WTC11 (cell line): ENCODE data around the gene MACROD2. TPM values are rescaled to one million over a fixed set of nuclear protein-coding genes. Genes with fewer than 3 reads are reported as not detected.

Experiments used
- ATAC-seq: fragments of 200-7000 bp; cut with Tn5 transposase; 2 replicates; pipeline ENCODE4 v1.10.0; 2021; ENCODE audit warnings: mild to moderate bottlenecking, moderate library complexity
- CTCF ChIA-PET: fragments of 300-600 bp; sonication (Branson Sonifier 250); formaldehyde crosslinking; loops from one replicate; lab custom pipeline; 2021; ENCODE audit warnings: antibody characterized with exemption; lab: Charles Lee
- POLR2A ChIA-PET: fragments of 350-600 bp; sonication (Branson Sonifier 250); formaldehyde crosslinking; loops from one replicate; lab custom pipeline; 2021; ENCODE audit warnings: antibody characterized with exemption; lab: Charles Lee
- DNase-seq: peaks from one replicate; pipeline ENCODE4 v3.0.0; 2021; ENCODE audit warnings: low spot score
- H3K27ac Mint-ChIP-seq: 2 replicates; pipeline ENCODE4 v1.8.0; 2021; ENCODE audit warnings: mixed read lengths
- H3K27me3 Mint-ChIP-seq: 2 replicates; pipeline ENCODE4 v1.8.0; 2021; ENCODE audit warnings: low read depth, mild to moderate bottlenecking, moderate library complexity, mixed read lengths
- H3K36me3 Mint-ChIP-seq: 2 replicates; pipeline ENCODE4 v1.8.0; 2021; ENCODE audit warnings: mixed read lengths
- H3K4me1 Mint-ChIP-seq: 2 replicates; pipeline ENCODE4 v1.8.0; 2022; ENCODE audit warnings: mixed read lengths
- H3K4me3 Mint-ChIP-seq: 2 replicates; pipeline ENCODE4 v1.8.0; 2021; ENCODE audit warnings: mild to moderate bottlenecking, moderate library complexity, mixed read lengths
- H3K9me3 Mint-ChIP-seq: 2 replicates; pipeline ENCODE4 v1.8.0; 2021; ENCODE audit warnings: mixed read lengths
- CREB1 ChIP-seq: sonication (generic); formaldehyde crosslinking; IDR thresholded peaks from 2 replicates; pipeline ENCODE4 v1.8.0; 2023; ENCODE audit warnings: mild to moderate bottlenecking, missing genetic modification reagents
- ELF4 ChIP-seq: sonication (generic); formaldehyde crosslinking; IDR thresholded peaks from 2 replicates; pipeline ENCODE4 v1.8.1; 2022; ENCODE audit warnings: low read depth, mild to moderate bottlenecking, moderate library complexity, missing genetic modification reagents
- ESRRA ChIP-seq: sonication (generic); formaldehyde crosslinking; IDR thresholded peaks from 2 replicates; pipeline ENCODE4 v1.8.1; 2022; ENCODE audit warnings: mild to moderate bottlenecking, missing genetic modification reagents, borderline replicate concordance
- FOXJ3 ChIP-seq: sonication (generic); formaldehyde crosslinking; IDR thresholded peaks from 2 replicates; pipeline ENCODE4 v1.9.0; 2021; ENCODE audit warnings: missing genetic modification reagents, mild to moderate bottlenecking, borderline replicate concordance
- GRHL2 ChIP-seq: fragments of 250-450 bp; sonication (Bioruptor Pico); IDR thresholded peaks from 2 replicates; pipeline ENCODE4 v1.8.0; 2022; ENCODE audit warnings: mild to moderate bottlenecking, moderate library complexity; ENCODE audit not compliant: insufficient replicate concordance, severe bottlenecking
- IRF2 ChIP-seq: sonication (generic); formaldehyde crosslinking; IDR thresholded peaks from 2 replicates; pipeline ENCODE4 v1.8.0; 2022; ENCODE audit warnings: low read depth, missing genetic modification reagents, borderline replicate concordance
- MYBL2 ChIP-seq: sonication (generic); formaldehyde crosslinking; IDR thresholded peaks from 2 replicates; pipeline ENCODE4 v1.8.1; 2023; ENCODE audit warnings: mild to moderate bottlenecking, moderate library complexity, missing genetic modification reagents
- NR1H2 ChIP-seq: sonication (generic); formaldehyde crosslinking; IDR thresholded peaks from 2 replicates; pipeline ENCODE4 v1.9.0; 2021; ENCODE audit warnings: mild to moderate bottlenecking, moderate library complexity, missing genetic modification reagents
- NR3C1 ChIP-seq: sonication (generic); formaldehyde crosslinking; conservative IDR thresholded peaks from 2 replicates; pipeline ENCODE4 v1.8.1; 2023; ENCODE audit warnings: low read depth, mild to moderate bottlenecking, missing genetic modification reagents
- PRRX2 ChIP-seq: fragments of 250-450 bp; sonication (Bioruptor Pico); IDR thresholded peaks from 2 replicates; pipeline ENCODE4 v1.8.0; 2021; ENCODE audit warnings: mild to moderate bottlenecking
- TCF7 ChIP-seq: sonication (generic); formaldehyde crosslinking; IDR thresholded peaks from 2 replicates; pipeline ENCODE4 v1.8.0; 2022; ENCODE audit warnings: mild to moderate bottlenecking, low read depth, missing genetic modification reagents, moderate library complexity
- TEAD4 ChIP-seq: sonication (generic); formaldehyde crosslinking; IDR thresholded peaks from 2 replicates; pipeline ENCODE4 v1.8.0; 2022; ENCODE audit warnings: mild to moderate bottlenecking, missing genetic modification reagents
- ZNF263 ChIP-seq: sonication (generic); formaldehyde crosslinking; IDR thresholded peaks from 2 replicates; pipeline ENCODE4 v1.8.1; 2022; ENCODE audit warnings: low read depth, mild to moderate bottlenecking, moderate library complexity, missing genetic modification reagents
- ZNF416 ChIP-seq: fragments of 250-450 bp; sonication (Bioruptor Pico); IDR thresholded peaks from 2 replicates; pipeline ENCODE4 v1.9.0; 2021; ENCODE audit warnings: mild to moderate bottlenecking, inconsistent platforms
- total RNA-seq: library from RNA; stranded (reverse); gene quantifications from 3 replicates; pipeline ENCODE4 v1.2.3, GENCODE V29; 2021
- TF ChIP-seq, protein P1 (sequence below): sonication (generic); formaldehyde crosslinking; IDR thresholded peaks from 2 replicates; pipeline ENCODE4 v1.8.0; 2023; ENCODE audit warnings: missing genetic modification reagents, mild to moderate bottlenecking, borderline replicate concordance
- TF ChIP-seq, protein P2 (sequence below): sonication (generic); formaldehyde crosslinking; IDR thresholded peaks from 2 replicates; pipeline ENCODE4 v1.8.0; 2022; ENCODE audit warnings: mild to moderate bottlenecking, missing genetic modification reagents
- TF ChIP-seq, protein P3 (sequence below): fragments of 250-450 bp; sonication (Bioruptor Pico); conservative IDR thresholded peaks from 2 replicates; pipeline ENCODE4 v1.9.0; 2021; ENCODE audit warnings: mild to moderate bottlenecking

Gene MACROD2
- total RNA-seq, 1 experiment from 2014 or later, result 4.1 TPM

DNA sequence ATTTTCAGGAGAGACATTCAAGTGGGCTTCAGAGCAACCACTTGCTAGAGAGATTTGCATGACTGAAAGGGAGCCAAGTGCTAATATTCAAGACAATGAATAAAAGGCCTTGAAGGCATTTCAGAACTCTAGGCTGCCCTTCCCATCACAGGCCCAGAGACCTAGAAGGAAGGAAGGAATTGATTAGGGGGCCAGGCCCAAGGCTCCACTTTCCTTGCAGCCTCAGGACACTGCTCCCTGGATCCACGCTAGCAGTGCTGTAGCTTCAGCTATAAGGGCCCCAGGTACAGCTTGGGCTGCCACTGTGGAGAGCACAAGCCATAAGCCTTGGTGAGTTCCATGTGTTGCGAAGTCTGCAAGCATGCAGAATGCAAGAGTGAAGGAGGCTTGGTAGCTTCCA is 1074.0 kb downstream of the MACROD2 start (continued):
- TF ChIP-seq, protein P1, sequence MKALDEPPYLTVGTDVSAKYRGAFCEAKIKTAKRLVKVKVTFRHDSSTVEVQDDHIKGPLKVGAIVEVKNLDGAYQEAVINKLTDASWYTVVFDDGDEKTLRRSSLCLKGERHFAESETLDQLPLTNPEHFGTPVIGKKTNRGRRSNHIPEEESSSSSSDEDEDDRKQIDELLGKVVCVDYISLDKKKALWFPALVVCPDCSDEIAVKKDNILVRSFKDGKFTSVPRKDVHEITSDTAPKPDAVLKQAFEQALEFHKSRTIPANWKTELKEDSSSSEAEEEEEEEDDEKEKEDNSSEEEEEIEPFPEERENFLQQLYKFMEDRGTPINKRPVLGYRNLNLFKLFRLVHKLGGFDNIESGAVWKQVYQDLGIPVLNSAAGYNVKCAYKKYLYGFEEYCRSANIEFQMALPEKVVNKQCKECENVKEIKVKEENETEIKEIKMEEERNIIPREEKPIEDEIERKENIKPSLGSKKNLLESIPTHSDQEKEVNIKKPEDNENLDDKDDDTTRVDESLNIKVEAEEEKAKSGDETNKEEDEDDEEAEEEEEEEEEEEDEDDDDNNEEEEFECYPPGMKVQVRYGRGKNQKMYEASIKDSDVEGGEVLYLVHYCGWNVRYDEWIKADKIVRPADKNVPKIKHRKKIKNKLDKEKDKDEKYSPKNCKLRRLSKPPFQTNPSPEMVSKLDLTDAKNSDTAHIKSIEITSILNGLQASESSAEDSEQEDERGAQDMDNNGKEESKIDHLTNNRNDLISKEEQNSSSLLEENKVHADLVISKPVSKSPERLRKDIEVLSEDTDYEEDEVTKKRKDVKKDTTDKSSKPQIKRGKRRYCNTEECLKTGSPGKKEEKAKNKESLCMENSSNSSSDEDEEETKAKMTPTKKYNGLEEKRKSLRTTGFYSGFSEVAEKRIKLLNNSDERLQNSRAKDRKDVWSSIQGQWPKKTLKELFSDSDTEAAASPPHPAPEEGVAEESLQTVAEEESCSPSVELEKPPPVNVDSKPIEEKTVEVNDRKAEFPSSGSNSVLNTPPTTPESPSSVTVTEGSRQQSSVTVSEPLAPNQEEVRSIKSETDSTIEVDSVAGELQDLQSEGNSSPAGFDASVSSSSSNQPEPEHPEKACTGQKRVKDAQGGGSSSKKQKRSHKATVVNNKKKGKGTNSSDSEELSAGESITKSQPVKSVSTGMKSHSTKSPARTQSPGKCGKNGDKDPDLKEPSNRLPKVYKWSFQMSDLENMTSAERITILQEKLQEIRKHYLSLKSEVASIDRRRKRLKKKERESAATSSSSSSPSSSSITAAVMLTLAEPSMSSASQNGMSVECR (CRISPR knock-in tag), result no peak

DNA sequence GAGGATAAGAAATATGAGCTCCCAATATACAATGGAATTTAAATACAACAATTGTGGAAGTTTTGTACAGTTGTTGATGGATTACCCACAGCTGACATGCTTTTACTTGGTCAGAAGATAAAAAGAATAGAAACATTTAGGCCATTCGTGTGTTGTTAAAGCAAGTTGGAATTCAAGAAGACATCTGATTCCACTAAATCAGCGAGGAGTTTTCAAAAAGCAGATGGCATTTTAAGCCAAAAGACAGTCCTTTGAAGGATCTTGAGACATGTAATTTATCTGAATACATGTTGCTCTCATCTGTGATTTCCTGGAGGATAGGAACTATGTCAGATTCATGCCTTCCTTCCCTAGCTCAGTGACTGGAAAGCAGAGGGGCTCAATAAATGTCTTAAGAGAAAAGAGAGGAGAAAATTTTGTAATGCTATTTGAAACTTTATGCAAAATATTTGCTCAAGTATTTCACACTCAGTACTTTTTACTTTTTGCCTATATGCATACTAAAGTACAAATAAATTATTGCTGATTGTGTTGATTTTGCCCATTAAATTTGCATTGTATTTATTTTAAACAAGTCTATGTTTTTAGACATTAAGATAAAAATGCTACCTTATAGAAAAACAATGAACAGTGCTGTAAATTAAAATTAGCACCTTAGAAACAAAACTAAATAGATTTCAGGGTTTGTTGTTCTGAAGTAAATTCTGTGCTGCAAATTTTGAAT is 1075.9 kb downstream of the MACROD2 start:
- POLR2A ChIA-PET, result no interaction called here
- no peak overlapping the region for H3K27ac Mint-ChIP-seq
- H3K36me3 Mint-ChIP-seq, result peaks cover 16% of the 10 kb centered on the region; the same call in 1 of the 2 replicates
- no peak for TF ChIP-seq PRRX2 (CRISPR knock-in tag)
- no peak for TF ChIP-seq MYBL2 (CRISPR knock-in tag)
- no peak for TF ChIP-seq NR3C1
- no peak for TF ChIP-seq ELF4 (CRISPR knock-in tag)
- TF ChIP-seq ZNF263 (CRISPR knock-in tag), result no peak
- TF ChIP-seq FOXJ3, result no peak
- no peak for TF ChIP-seq CREB1
- no peak for TF ChIP-seq ZNF416 (CRISPR knock-in tag)
- TF ChIP-seq, all 79 proteins: peak for 0
- Mint-ChIP-seq H3K4me1 (peaks cover 29% of the 10 kb centered on the region), H3K9me3 (peaks cover 23% of the 10 kb centered on the region), H3K27me3 (no peaks in the 10 kb centered on the region), H3K4me3 (no peak overlapping the region)
- CTCF ChIA-PET, result no interaction called here
- DNase-seq (no peak), ATAC-seq (no peak)

DNA sequence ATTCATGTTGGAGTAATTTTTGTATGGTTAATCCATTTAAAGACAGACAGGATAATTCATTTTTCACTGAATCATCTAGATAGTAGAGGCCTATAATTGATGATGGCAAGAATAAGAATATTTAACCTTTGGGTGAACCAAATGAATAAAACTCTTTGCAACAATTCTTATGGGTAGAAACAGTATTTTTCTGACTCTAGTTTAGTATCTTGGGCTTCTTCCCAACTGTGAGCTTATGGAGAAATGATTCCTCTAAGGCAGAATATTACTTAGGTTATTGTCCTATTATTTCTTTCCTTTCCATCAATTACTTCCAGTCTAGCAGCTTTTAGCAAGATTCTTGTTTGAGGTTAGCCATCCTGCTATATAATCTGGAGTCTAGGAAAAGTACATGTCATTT is 1077.0 kb downstream of the MACROD2 start:
- TF ChIP-seq, protein P2, sequence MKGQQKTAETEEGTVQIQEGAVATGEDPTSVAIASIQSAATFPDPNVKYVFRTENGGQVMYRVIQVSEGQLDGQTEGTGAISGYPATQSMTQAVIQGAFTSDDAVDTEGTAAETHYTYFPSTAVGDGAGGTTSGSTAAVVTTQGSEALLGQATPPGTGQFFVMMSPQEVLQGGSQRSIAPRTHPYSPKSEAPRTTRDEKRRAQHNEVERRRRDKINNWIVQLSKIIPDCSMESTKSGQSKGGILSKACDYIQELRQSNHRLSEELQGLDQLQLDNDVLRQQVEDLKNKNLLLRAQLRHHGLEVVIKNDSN (CRISPR knock-in tag), result no peak
- TF ChIP-seq IRF2 (CRISPR knock-in tag) (no peak), TEAD4 (CRISPR knock-in tag) (no peak), GRHL2 (CRISPR knock-in tag) (no peak), TCF7 (CRISPR knock-in tag) (no peak), ESRRA (CRISPR knock-in tag) (no peak), NR1H2 (CRISPR knock-in tag) (no peak), NR3C1 (no peak)
- TF ChIP-seq, protein P3, sequence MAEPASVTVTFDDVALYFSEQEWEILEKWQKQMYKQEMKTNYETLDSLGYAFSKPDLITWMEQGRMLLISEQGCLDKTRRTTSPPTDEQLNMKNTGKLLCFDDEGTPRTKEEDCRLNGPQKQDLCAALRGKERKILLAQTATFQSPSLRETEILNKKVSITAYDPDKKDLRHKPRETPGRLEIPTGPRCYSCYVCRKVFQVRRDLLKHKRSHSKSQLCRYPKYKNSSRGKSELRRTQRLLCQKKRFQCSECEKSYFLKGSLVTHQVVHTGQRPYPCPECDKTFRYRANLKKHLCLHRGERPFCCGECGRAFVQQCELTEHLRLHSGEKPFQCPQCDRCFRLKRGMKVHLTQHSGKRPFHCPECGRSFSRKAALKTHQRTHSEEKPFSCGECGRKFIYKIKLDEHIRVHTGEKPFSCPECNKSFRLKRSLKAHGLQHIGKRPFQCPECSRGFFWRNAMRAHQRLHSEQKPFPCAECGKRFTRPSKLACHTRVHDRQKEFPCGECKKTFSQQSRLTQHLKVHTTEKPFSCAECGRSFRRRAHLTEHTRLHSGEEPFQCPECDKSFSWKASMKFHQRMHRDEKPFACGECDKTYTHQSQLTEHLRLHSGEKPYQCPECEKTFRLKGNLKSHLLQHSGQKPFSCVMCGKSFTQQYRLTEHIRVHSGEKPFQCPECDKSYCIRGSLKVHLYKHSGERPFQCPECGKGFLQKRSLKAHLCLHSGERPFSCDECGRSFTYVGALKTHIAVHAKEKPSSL, result no peak
- TF ChIP-seq, protein P1 (CRISPR knock-in tag), result no peak
- ATAC-seq (no peak), DNase-seq (no peak)
- Mint-ChIP-seq H3K9me3 (peaks cover 23% of the 10 kb centered on the region), H3K4me1 (peaks cover 32% of the 10 kb centered on the region), H3K27ac (no peak overlapping the region), H3K27me3 (no peaks in the 10 kb centered on the region), H3K4me3 (no peak overlapping the region), H3K36me3 (peaks cover 16% of the 10 kb centered on the region; the same call in 1 of the 2 replicates)
- CTCF ChIA-PET, result no interaction called here
- POLR2A ChIA-PET, result no interaction called here
